ACHN (cell line): ENCODE measurements around the gene UNC5B.

Experiments used
- DNase-seq: peaks from one replicate; pipeline ENCODE4 v3.0.0-alpha.2; 2015
- in situ Hi-C: cut with HindIII; loops from 2 replicates; pipeline ENCODE4 v1.10.0; 2017; ENCODE audit warnings: low sequenced_read_pairs, low pct_ligation_motif_present, low pct_unique_long_range_greater_than_20kb

UNC5B gene

DNA sequence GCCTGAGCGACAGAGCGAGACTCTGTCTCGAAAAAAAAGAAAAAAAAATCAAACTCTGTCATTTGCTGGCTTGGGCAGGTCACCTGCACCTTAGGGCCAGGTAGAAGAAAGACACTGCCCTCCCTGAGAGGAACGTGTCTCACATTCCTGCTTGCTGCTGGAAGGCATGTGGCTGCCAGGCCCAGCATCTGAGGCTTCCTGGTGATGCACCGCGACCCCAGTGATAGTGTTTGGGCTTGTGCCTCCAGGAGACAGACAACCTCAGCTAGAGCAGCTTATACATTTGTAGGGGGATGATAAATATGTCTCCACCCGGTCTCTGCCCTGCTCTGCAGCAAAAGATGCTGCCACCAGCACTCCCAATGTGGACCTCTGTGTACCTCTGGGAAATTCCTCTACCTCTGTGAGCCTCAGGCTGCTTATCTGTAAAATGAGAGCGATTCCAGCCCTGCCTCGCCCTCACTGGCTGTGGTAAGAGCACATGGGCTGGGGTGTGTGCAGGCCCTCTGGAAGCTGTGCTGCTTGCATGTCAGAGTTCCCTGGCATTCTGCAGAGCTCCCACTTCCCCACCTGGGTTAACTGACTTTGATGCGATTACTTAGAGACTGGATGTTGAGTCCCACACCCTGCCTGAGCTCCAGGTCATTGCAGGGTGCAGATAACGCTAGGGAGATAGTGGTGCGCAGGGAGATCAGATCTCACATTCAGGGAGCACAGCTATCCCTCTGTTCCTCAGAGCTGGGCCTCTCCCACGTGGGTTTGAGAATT is 126.5 kb downstream of the UNC5B start:
- DNase-seq, result no peak
- in situ Hi-C loops, result no loop called here

DNA sequence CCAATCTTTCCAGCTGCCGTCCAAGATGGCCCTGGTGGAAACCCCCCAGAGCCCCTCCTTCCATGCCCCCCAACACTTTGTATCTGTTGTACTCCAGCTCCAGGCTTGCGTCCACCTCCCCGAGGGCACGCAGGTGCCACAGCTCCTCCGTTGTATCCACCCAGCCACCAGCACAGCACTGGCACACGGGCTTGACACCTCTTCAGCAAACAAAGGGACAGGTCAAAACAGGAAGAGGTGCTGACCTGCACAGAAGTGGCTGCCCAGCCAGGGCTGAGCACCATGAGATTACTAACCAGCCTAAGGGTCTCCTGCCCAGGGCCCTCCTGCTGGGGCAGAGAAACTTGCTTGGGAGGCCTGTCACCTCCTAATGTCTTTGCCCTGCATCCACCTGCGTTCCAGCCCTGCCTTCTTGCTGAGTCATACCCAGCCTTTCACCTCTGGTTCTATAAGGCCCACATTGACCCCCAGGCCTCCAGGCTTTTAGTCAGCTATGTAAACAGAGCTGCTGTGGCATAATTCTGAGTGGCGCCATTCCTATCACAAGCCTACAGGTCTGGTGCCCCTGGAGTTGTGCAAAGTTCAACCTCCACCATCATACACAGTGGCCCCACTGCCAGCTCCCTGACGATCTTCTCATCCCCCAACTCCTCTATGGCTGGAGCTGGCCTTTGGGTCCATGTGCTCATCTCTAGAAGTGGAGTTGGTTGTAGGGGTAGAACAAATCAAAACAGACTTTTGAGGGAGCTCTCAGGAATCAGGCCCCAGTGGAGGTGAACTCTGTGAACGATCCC is 127.6 kb downstream of the UNC5B start:
- in situ Hi-C loops, result no loop called here

DNA sequence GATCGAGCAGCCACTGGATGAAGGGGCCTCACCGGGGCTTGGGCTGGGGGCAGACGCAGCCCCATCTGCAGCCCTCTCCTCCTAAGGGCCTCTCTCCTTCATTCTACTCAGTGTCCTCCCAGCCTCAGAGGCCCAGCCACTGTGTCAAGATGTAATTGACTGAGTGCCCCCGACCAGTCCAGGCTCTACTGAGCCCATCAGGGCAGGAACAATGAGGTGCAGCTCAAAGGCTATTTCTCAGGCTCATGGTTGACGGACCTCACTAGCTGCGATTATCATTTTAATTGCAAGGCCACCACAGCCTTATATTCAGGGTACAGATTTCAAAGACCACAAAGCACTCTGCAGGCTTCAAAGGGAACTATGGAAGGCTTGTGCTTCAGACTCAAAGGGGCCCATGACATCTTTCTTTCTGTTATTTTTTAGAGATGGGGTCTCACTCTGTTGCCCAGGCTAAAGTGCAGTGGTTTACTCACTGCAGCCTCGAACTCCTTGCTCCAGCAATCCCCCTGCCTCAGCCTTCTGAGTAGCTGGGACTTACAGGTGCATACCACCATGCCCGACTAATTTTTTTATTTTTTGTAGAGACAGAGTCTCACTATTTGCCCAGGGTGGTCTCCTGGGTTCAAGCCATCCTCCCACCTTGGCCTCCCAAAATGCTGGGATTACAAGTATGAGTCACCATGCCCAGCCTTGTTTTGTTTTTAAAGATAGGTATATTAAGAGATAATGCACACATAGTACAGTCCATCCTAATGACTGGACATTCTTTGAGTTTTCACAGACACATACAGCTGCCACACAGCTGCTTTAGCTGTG is 130.4 kb downstream of the UNC5B start:
- DNase-seq, result no peak
- in situ Hi-C loops, result no loop called here

More for the DNA sequence above, 127.6 kb downstream of the UNC5B start:
- DNase-seq, result no peak

DNA sequence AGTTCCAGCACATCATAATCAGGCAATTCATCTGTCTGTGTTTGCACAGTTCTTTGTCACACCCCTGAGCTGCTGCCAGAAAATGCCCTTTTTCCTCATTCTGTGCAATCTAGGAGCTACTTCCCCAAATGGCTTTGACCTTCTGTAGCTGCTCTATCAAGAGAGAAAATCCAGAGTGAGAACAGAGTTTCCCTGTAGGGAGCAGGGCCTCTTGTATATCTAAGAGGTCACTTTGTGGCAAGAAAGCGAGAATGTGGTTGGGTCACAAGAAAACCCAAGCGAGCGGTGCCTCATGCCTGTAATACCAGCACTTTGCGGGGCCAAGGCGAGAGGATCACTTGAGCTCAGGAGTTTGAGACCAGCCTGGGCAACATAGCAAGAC is 131.0 kb downstream of the UNC5B start:
- in situ Hi-C loops, result no loop called here
- DNase-seq, result no peak

DNA sequence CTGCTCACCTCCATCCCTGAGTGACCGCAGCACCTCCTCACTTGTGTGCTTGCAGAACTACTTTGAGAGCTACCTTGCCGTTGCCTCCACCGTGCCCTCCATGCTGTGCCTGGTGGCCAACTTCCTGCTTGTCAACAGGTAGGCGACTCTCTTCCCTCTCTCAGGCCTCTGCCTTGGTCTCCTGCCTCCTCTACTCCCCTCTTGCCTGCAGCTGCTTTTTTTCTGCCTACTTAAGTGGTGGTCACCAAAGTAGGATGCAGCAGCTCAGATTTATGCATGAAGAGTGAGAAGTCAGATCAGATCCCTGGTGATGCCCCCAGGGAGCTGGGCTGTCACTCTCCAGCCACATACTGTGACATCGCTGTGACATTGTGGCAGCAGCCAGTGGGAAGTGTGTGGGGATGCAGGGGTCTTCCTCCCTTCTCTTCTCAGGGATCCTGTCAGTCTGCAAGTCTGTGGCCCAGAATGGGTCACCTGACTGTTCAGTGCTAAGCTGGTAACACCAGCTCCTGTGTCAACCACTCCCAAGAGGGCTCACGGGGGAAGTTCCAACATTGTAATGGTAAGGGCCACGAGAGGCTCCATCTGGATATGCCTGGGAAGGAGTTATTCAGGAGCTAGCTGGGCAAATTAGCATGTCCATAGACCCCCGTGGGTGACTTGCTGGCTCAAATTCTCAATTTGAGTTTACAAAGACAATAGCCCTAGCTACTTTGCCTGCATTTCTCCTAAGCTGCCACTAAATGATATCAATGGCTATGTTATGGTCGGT is 132.0 kb downstream of the UNC5B start:
- in situ Hi-C loops, result no loop called here
- DNase-seq, result no peak

DNA sequence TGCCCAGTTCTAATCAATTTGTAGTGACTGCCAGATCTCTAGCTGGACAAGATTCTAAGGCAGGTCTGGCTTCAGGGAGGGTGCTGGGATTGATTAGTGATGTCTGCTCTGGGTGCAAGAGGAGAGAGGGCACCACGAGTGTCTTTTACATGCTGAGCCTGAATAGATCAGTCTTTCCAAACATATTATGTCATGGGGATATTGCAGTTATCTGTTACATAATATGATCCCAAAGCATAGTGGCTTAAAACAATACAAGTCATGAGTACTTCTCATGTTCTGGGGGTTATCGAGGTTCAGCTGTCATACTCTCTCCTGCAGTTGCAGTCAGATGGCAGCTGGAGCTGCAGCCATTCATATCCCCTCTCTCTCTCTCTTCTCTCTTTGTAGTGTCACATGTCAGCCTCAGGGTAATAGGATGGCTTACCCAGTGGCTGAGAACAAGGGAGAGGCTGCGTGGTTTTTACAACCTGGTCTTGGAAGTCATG is 132.7 kb downstream of the UNC5B start:
- in situ Hi-C loops, result no loop called here
- DNase-seq, result no peak

DNA sequence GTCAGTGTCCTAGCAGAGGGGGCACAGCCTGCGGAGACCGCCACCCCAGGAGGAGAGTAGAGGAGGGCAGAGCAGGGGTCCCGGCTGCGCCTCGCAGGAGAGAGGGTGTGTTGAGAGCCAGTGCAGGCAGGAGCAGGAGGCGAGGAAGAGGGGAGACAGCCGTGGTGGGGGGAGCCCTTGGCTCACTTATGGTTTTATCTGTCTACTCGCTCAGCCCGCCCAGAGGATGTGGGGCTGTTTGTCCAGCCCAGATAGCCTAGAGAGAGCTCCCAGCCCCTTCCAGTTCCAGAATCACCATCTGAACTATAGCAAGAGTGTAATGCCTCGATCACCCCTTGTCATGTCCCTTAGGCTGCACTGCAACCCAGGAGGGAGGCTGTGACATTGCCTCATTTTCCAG is 133.3 kb downstream of the UNC5B start:
- no peak for DNase-seq
- in situ Hi-C loops, result no loop called here

DNA sequence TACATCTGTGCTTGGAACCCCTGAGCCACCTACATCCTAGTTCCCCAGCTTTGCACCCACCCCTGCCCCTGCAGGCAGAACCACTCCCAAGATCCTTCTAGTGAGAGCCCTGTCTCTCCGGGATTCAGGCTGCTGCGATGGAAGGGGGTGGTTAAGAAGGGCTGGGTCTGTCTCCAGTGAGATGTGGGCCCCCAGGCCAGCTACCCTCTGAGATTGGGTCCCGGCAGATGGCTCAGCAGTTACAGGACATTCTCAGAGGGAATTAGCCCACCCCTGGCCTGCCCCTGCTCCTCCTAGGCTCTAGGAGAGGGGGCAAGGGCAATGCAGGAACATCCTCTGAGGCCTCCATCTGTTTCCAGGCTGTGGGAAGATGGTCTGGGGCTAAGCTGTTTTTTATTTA is 134.4 kb downstream of the UNC5B start:
- DNase-seq, result no peak
- in situ Hi-C loops, result no loop called here

DNA sequence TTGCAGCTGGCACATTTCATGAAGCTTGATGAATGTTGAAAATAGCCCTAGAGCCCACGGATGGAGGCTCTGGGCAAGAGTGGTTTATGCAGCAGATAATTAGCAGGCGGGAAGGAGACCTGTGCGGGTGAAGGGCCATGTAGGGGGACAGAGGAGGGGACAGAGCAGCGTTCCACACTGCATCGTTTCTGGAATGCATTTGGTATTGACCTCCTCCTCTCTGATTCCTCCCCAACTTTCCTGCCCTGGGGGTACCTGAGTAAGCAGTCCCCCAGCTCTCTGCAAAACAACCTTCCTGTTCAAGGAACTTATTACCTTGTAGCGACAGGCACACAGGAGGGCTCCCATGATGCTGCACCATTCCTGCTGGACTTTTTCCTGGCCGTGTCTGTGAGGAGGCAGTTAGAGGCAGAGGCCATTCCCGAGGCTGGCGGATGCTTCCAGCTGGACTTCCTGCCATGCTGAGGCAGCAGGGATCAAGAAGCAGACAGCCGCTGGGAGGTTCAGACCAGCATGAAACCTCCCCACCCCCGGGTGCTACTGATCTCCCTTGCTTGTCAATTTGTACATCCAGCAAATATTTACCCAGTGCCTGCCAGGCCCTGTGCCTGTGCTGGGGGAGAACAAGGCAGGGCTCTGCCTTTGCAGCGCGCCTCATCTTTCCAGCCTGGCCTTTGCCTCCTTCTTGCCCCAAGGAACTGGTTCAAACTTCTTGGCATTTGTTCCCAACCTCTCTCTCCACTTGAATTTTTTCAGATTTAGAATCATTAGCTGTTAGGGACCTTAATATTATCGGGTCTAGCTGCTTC is 135.4 kb downstream of the UNC5B start:
- DNase-seq, result no peak

DNA sequence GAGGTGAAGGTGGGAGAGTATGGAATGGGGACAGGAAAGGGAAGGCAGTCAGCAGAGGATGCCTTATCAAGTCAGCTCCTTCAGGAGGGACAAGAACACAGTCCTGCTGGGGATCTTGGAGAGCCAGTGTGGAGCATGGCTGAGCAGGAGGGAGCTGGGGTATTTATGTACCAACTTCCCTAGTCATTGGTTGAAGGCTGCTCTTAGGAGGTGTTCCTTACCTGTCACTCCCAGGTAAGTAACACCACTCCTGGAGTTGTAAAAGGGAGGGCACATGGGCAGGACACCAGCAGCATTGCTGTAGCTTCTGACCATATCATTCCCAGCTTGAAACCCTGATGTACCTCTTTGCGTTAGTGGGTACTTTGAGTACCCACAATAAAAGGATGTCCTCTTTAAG is 136.5 kb downstream of the UNC5B start:
- in situ Hi-C loops, result no loop called here
- DNase-seq, result no peak

More for the DNA sequence above, 135.4 kb downstream of the UNC5B start:
- in situ Hi-C loops, result no loop called here

DNA sequence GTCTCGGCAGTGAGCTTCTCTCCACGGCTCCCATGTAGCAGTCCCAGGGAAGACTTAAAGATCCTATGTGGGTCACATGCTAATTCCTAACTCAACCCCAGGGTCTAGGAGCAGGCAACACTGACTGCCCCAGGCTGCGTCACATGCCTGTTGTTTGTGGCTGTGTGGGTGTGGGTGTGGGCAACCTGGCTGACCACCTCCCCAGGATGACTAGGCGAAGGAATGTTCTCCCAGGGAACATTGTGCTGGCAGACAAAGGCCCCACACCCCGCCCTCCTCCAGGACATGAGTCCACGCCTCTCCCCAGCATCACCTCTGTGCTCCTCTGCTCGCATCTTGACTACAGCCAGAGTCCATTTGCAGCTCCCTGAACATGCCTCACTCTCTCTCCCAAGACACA is 137.0 kb downstream of the UNC5B start:
- DNase-seq, result no peak
- in situ Hi-C loops, result no loop called here

DNA sequence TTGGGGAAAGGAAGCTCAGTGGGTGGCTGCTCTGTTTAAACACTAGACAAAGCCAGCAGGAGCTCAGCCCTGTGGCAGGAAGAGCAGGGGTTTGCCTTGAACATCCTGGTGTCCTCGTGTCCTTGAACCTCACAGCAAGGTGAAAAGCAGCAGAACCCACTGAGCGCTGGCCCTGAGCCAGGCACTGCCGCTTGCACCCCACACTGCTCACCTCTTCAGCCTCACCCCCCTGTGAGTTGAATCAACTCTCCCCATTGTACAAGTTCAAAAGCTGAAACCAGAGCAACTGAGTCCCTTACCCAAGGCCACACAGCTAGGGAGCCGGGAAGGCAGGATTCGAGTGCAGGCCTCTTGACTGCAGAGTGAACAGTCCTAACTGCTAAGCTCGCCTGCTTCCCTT is 138.7 kb downstream of the UNC5B start:
- in situ Hi-C loops, result no loop called here

DNA sequence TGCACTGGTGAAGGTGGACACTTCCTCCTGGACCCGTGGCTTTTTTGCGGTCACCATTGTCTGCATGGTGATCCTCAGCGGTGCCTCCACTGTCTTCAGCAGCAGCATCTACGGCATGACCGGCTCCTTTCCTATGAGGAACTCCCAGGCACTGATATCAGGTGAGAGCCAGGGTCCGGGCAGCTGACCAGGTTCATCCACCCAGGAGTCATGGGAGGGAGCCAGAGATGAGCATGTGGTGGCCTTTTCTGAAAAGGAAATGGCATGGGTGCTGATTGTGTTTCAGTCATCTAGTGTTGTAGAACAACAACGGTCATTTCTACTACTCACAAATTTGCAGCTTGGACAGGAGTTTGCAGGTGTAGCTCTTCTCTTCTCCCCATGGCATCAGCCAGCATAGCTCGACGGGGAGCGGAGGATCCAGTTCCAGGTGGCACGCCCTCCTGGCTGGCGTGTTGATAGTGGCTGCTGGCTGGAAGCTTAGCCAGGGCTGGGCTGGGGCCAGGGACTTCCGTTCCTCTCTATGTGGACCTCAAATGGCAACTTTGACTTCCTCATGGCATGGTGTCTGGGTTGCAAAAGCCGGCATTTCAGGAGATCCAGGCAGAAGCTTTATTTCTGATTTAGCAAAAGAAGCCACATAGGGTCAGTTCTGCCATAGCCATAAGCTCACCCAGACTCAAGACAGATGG is 139.4 kb downstream of the UNC5B start:
- no peak for DNase-seq
- in situ Hi-C loops, result no loop called here

More for the DNA sequence above, 138.7 kb downstream of the UNC5B start:
- no peak for DNase-seq
